IMR-90 (cell line): ENCODE measurements around the gene KRTAP3-2. TPM values are rescaled to one million over a fixed set of nuclear protein-coding genes. Genes with fewer than 3 reads are reported as not detected.

Experiments
- ATAC-seq: fragments of 200-7000 bp; cut with Tn5 transposase; 2 replicates; pipeline ENCODE4 v1.9.1; 2020; ENCODE audit warnings: low read depth, mild to moderate bottlenecking, moderate library complexity
- BruUV-seq: library from RNA; stranded (reverse); fragments of 400-500 nt; replicated peaks from 2 replicates; lab custom pipeline; 2021; lab: Mats Ljungman, UMichigan
- CTCF ChIA-PET: fragments of 300-600 bp; formaldehyde crosslinking; extraction: SDS; loops from one replicate; lab custom pipeline; 2021; ENCODE audit warnings: antibody characterized with exemption; lab: Yijun Ruan, JAX
- POLR2A ChIA-PET: fragments of 300-600 bp; sonication (Branson Sonifier 250); formaldehyde crosslinking; loops from one replicate; lab custom pipeline; 2022; ENCODE audit warnings: antibody characterized with exemption; ENCODE audit not compliant: unreplicated experiment; lab: Charles Lee
- DNase-seq: peaks from one replicate; pipeline ENCODE4 v3.0.0; 2013
- H2AFZ ChIP-seq: replicated peaks from 2 replicates; pipeline ENCODE3; 2013; ENCODE audit warnings: low read length, mild to moderate bottlenecking; ENCODE audit not compliant: poor library complexity
- H2AK5ac ChIP-seq: 2 replicates; pipeline ENCODE4 v1.6.1; 2013; ENCODE audit warnings: low read depth, low read length, inconsistent platforms
- H2AK9ac ChIP-seq: replicated peaks from 2 replicates; pipeline ENCODE3; 2013; ENCODE audit warnings: mild to moderate bottlenecking, low read depth, low read length, moderate library complexity; ENCODE audit not compliant: poor library complexity
- H2BK120ac ChIP-seq: 2 replicates; pipeline ENCODE4 v1.6.1; 2013; ENCODE audit warnings: low read depth, low read length, inconsistent platforms
- H2BK15ac ChIP-seq: 3 replicates; pipeline ENCODE4 v1.6.1; 2013; ENCODE audit warnings: low read depth, low read length, inconsistent platforms
- H2BK20ac ChIP-seq: 2 replicates; pipeline ENCODE4 v1.6.1; 2013; ENCODE audit warnings: low read depth, mild to moderate bottlenecking, inconsistent platforms, low read length, moderate library complexity
- H2BK5ac ChIP-seq: 2 replicates; pipeline ENCODE4 v1.6.1; 2013; ENCODE audit warnings: mild to moderate bottlenecking, low read depth, low read length, inconsistent platforms; ENCODE audit not compliant: poor library complexity, severe bottlenecking
- H3K14ac ChIP-seq: replicated peaks from 2 replicates; pipeline ENCODE4 v1.6.1; 2013; ENCODE audit warnings: low read depth, low read length, inconsistent platforms
- H3K18ac ChIP-seq: 2 replicates; pipeline ENCODE4 v1.6.1; 2013; ENCODE audit warnings: low read depth, low read length, control low read depth
- H3K23ac ChIP-seq: 2 replicates; pipeline ENCODE4 v1.6.1; 2013; ENCODE audit warnings: low read depth, low read length, inconsistent platforms
- H3K27ac ChIP-seq: 2 replicates; pipeline ENCODE4 v1.5.1; 2013; ENCODE audit warnings: mild to moderate bottlenecking, control low read depth, low read length; ENCODE audit not compliant: insufficient read depth
- H3K27me3 ChIP-seq: 2 replicates; pipeline ENCODE4 v1.6.1; 2013; ENCODE audit warnings: low read length; ENCODE audit not compliant: control insufficient read depth, insufficient read depth
- H3K36me3 ChIP-seq: 2 replicates; pipeline ENCODE4 v1.6.1; 2013; ENCODE audit warnings: low read length, mixed read lengths; ENCODE audit not compliant: control insufficient read depth, insufficient read depth
- H3K4ac ChIP-seq: 2 replicates; pipeline ENCODE4 v1.6.1; 2013; ENCODE audit warnings: low read depth, low read length, inconsistent platforms
- H3K4me1 ChIP-seq: 2 replicates; pipeline ENCODE4 v1.6.1; 2013; ENCODE audit warnings: low read length, mixed read lengths; ENCODE audit not compliant: control insufficient read depth, insufficient read depth
- H3K4me2 ChIP-seq: 2 replicates; pipeline ENCODE4 v1.6.1; 2013; ENCODE audit warnings: low read depth, mild to moderate bottlenecking, control low read depth, low read length, moderate library complexity
- H3K4me3 ChIP-seq: 2 replicates; pipeline ENCODE4 v1.5.1; 2013; ENCODE audit warnings: low read depth, mild to moderate bottlenecking, control low read depth, low read length, moderate library complexity; ENCODE audit not compliant: insufficient read depth
- H3K56ac ChIP-seq: 2 replicates; pipeline ENCODE4 v1.6.1; 2013; ENCODE audit warnings: low read length, inconsistent platforms; ENCODE audit not compliant: insufficient read depth; ENCODE audit errors: extremely low read depth
- H3K79me1 ChIP-seq, 2 experiments: 2 replicates each; pipeline ENCODE4 v1.6.1; 2013; ENCODE audit warnings: low read length in 2 of 2, inconsistent platforms in 1 of 2, low read depth in 1 of 2
- H3K9ac ChIP-seq: 2 replicates; pipeline ENCODE4 v1.6.1; 2013; ENCODE audit warnings: low read depth, low read length, control low read depth
- H3K9me1 ChIP-seq: 2 replicates; pipeline ENCODE4 v1.6.1; 2013; ENCODE audit warnings: low read length, inconsistent platforms; ENCODE audit not compliant: insufficient read depth
- H3K9me3 ChIP-seq: 2 replicates; pipeline ENCODE4 v1.6.1; 2013; ENCODE audit warnings: low read length; ENCODE audit not compliant: control insufficient read depth, insufficient read depth
- H4K20me1 ChIP-seq: 2 replicates; pipeline ENCODE4 v1.6.1; 2013; ENCODE audit warnings: low read length, inconsistent platforms; ENCODE audit not compliant: insufficient read depth
- H4K5ac ChIP-seq: 2 replicates; pipeline ENCODE4 v1.6.1; 2013; ENCODE audit warnings: mild to moderate bottlenecking, low read depth, low read length, control low read depth
- H4K8ac ChIP-seq, 2 experiments: 2 replicates each; pipeline ENCODE4 v1.6.1; 2013; ENCODE audit warnings: low read depth in 2 of 2, low read length in 2 of 2, control low read depth in 1 of 2, inconsistent platforms in 1 of 2
- H4K91ac ChIP-seq: 2 replicates; pipeline ENCODE4 v1.6.1; 2013; ENCODE audit warnings: low read depth, low read length, inconsistent platforms; ENCODE audit not compliant: insufficient read depth
- BHLHE40 ChIP-seq: fragments of 150-350 bp; IDR thresholded peaks from 2 replicates; pipeline ENCODE4 v1.6.1; 2016; ENCODE audit warnings: mild to moderate bottlenecking, low read depth, low read length
- CEBPB ChIP-seq: IDR thresholded peaks from 2 replicates; pipeline ENCODE4 v1.6.1; 2012; ENCODE audit warnings: low read depth, low read length, improper control_type of control experiment
- FOS ChIP-seq: fragments of 150-350 bp; IDR thresholded peaks from 2 replicates; pipeline ENCODE4 v1.6.1; 2016; ENCODE audit warnings: low read depth, low read length
- MAFK ChIP-seq: IDR thresholded peaks from 2 replicates; pipeline ENCODE4 v1.6.1; 2012; ENCODE audit warnings: low read depth, low read length, improper control_type of control experiment
- MAZ ChIP-seq: IDR thresholded peaks from 2 replicates; pipeline ENCODE4 v1.6.1; 2012; ENCODE audit warnings: low read depth, mild to moderate bottlenecking, low read length, improper control_type of control experiment, moderate library complexity, borderline replicate concordance
- MXI1 ChIP-seq: IDR thresholded peaks from 2 replicates; pipeline ENCODE4 v1.6.1; 2012; ENCODE audit warnings: low read depth, mild to moderate bottlenecking, low read length, moderate library complexity, borderline replicate concordance
- NFE2L2 ChIP-seq: fragments of 150-350 bp; IDR thresholded peaks from 2 replicates; pipeline ENCODE4 v1.6.1; 2016; ENCODE audit warnings: low read depth, mild to moderate bottlenecking, low read length
- POLR2A ChIP-seq: IDR thresholded peaks from 2 replicates; pipeline ENCODE4 v1.6.1; 2012; ENCODE audit warnings: mild to moderate bottlenecking, low read depth, low read length
- RAD21 ChIP-seq: IDR thresholded peaks from 2 replicates; pipeline ENCODE4 v1.6.1; 2012; ENCODE audit warnings: low read length, improper control_type of control experiment
- RCOR1 ChIP-seq: IDR thresholded peaks from 2 replicates; pipeline ENCODE4 v1.6.1; 2012; ENCODE audit warnings: mild to moderate bottlenecking, low read length, improper control_type of control experiment; ENCODE audit not compliant: insufficient replicate concordance
- RFX5 ChIP-seq: IDR thresholded peaks from 2 replicates; pipeline ENCODE4 v1.8.0; 2012; ENCODE audit warnings: low read depth, mild to moderate bottlenecking, low read length, moderate library complexity
- SMC3 ChIP-seq: fragments of 150-350 bp; IDR thresholded peaks from 2 replicates; pipeline ENCODE4 v1.6.1; 2016; ENCODE audit warnings: low read depth, mild to moderate bottlenecking, antibody characterized with exemption, low read length, moderate library complexity
- WGBS, 2 experiments: methylation state at CpG; one replicate each; pipeline versions ENCODE4 v1.1.5 to v1.1.7; 2013; ENCODE audit warnings: missing lambda C conversion rate in 2 of 2; ENCODE audit not compliant: insufficient read length in 1 of 2; ENCODE audit errors: extremely low coverage in 2 of 2; 5-methylcytosine and 5-hydroxymethylcytosine counted together
- dilution Hi-C: fragments of 300-500 bp; cut with HindIII; formaldehyde crosslinking; loops from one replicate; pipeline ENCODE4 v1.14.3; 2018; ENCODE audit warnings: low sequenced_read_pairs; ENCODE audit not compliant: unreplicated experiment
- in situ Hi-C: fragments of 300-500 bp; cut with MboI; formaldehyde crosslinking; loops from 3 replicates; pipeline ENCODE4 v1.14.3; 2019; ENCODE audit warnings: low sequenced_read_pairs, inconsistent platforms, mixed read lengths
- intact Hi-C: fragments of 100-400 bp; cut with micrococcal nuclease; formaldehyde crosslinking; loops from 2 replicates; pipeline ENCODE4 v1.10.0; 2022
- polyA plus RNA-seq, 3 experiments: library from polyadenylated mRNA; depleted of rRNA; stranded (reverse); fragments of >200 nt; gene quantifications; 2 replicates each; pipeline ENCODE4 v1.2.3, GENCODE V29; 2012; ENCODE audit warnings: low replicate concordance in 1 of 3
- total RNA-seq: library from RNA; depleted of rRNA; stranded (reverse); fragments of >200 nt; gene quantifications from 2 replicates; pipeline ENCODE4 v1.2.3, GENCODE V29; 2012
- TF ChIP-seq, protein P1 (sequence below): fragments of 150-350 bp; IDR thresholded peaks from 2 replicates; pipeline ENCODE4 v1.6.1; 2016; ENCODE audit warnings: low read depth, mild to moderate bottlenecking, low read length, moderate library complexity, borderline replicate concordance
- TF ChIP-seq, protein P2 (sequence below): fragments of 150-350 bp; IDR thresholded peaks from 2 replicates; pipeline ENCODE4 v1.6.1; 2017; ENCODE audit warnings: mild to moderate bottlenecking, antibody characterized with exemption, low read length, low read depth
- TF ChIP-seq, protein P3 (sequence below): conservative IDR thresholded peaks from 2 replicates; pipeline ENCODE4 v1.5.1; 2012; ENCODE audit warnings: mild to moderate bottlenecking, low read depth, low read length, improper control_type of control experiment

Gene KRTAP3-2
- total and polyA plus RNA-seq, 2 of the 4 experiments (the other 2 are of a cell fraction), result not detected

DNA sequence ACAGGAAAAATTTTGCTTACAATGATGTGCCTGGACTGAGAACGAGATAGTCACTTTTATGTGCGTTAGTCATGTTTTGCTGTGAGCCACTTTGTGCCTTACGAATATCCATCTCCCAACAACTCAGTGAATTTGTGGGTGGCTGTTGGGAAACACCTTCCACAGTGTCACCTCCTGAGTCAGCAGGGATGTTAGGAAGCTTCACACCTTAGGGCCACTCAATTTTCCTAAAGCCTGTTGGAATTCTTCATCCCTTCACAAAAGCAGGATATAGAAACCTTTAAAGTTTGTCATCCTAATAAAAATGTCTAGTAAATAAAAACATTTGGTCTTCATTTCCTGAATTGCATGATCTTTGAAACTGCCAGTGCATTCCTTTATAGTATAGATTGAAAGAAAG is 13.5 kb upstream of the KRTAP3-2 start:
- no TSS peak for BruUV-seq
- no peak overlapping the region for H3K4me2 ChIP-seq
- H3K27me3 ChIP-seq, result no peaks in the 10 kb centered on the region; the same call in 1 of the 2 replicates
- in situ Hi-C loops, result no loop called here
- no peaks in the 10 kb centered on the region; the same call in 1 of the 2 replicates for H3K9me1 ChIP-seq
- H4K91ac ChIP-seq, result no peak overlapping the region
- H3K79me1 ChIP-seq, result no peaks in the 10 kb centered on the region
- 0 out of 3 replicates have a peak overlapping the region, but pooled peaks have one; percentile 40 for H2BK15ac ChIP-seq
- H3K14ac ChIP-seq, result no peak overlapping the region
- no peak overlapping the region for H2AK9ac ChIP-seq
- no peaks in the 10 kb centered on the region for H4K20me1 ChIP-seq
- H2BK20ac ChIP-seq, result no peak overlapping the region
- no peak overlapping the region for H3K27ac ChIP-seq
- no peaks in the 10 kb centered on the region for H3K9me3 ChIP-seq
- no peak overlapping the region for H3K4me3 ChIP-seq
- dilution Hi-C loops, result no loop called here
- H4K8ac ChIP-seq, result peak overlapping the region in 1 of 2 experiments; percentile 34; a peak in 2 of 4 replicates
- H3K18ac ChIP-seq, result no peak overlapping the region
- H2AFZ ChIP-seq, result no peak overlapping the region
- H2AK5ac ChIP-seq, result no peak overlapping the region
- ATAC-seq (no peak), DNase-seq (no peak)
- H3K56ac ChIP-seq, result no peak overlapping the region
- H3K36me3 ChIP-seq, result no peaks in the 10 kb centered on the region
- intact Hi-C loops, result no loop called here
- WGBS, 2 experiments, result no CpG with 5 or more reads among the region's 3 CpGs
- peak overlapping the region; percentile 18; the same call in 1 of the 2 replicates for H2BK120ac ChIP-seq
- CTCF ChIA-PET, result no interaction called here
- no peak overlapping the region for H2BK5ac ChIP-seq
- no peak overlapping the region for H3K4ac ChIP-seq
- H3K23ac ChIP-seq, result no peak overlapping the region
- TF ChIP-seq FOS (no peak), SMC3 (no peak), MXI1 (no peak), RCOR1 (no peak), POLR2A (no peak), NFE2L2 (no peak), MAZ (no peak), RAD21 (no peak), RFX5 (no peak), BHLHE40 (no peak), CEBPB (no peak), MAFK (no peak)
- TF ChIP-seq, protein P1, sequence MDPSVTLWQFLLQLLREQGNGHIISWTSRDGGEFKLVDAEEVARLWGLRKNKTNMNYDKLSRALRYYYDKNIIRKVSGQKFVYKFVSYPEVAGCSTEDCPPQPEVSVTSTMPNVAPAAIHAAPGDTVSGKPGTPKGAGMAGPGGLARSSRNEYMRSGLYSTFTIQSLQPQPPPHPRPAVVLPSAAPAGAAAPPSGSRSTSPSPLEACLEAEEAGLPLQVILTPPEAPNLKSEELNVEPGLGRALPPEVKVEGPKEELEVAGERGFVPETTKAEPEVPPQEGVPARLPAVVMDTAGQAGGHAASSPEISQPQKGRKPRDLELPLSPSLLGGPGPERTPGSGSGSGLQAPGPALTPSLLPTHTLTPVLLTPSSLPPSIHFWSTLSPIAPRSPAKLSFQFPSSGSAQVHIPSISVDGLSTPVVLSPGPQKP, result no peak
- TF ChIP-seq, protein P2, sequence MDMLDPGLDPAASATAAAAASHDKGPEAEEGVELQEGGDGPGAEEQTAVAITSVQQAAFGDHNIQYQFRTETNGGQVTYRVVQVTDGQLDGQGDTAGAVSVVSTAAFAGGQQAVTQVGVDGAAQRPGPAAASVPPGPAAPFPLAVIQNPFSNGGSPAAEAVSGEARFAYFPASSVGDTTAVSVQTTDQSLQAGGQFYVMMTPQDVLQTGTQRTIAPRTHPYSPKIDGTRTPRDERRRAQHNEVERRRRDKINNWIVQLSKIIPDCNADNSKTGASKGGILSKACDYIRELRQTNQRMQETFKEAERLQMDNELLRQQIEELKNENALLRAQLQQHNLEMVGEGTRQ, result no peak
- TF ChIP-seq, protein P3, sequence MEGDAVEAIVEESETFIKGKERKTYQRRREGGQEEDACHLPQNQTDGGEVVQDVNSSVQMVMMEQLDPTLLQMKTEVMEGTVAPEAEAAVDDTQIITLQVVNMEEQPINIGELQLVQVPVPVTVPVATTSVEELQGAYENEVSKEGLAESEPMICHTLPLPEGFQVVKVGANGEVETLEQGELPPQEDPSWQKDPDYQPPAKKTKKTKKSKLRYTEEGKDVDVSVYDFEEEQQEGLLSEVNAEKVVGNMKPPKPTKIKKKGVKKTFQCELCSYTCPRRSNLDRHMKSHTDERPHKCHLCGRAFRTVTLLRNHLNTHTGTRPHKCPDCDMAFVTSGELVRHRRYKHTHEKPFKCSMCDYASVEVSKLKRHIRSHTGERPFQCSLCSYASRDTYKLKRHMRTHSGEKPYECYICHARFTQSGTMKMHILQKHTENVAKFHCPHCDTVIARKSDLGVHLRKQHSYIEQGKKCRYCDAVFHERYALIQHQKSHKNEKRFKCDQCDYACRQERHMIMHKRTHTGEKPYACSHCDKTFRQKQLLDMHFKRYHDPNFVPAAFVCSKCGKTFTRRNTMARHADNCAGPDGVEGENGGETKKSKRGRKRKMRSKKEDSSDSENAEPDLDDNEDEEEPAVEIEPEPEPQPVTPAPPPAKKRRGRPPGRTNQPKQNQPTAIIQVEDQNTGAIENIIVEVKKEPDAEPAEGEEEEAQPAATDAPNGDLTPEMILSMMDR, result no peak
- H3K4me1 ChIP-seq, result peaks cover 1% of the 10 kb centered on the region; the same call in 1 of the 2 replicates
- no peak overlapping the region for H4K5ac ChIP-seq
- POLR2A ChIA-PET, result no interaction called here
- H3K9ac ChIP-seq, result no peak overlapping the region
